Liver (tissue), 3 donors: ENCODE results near the gene AAK1.

Experiments
- NR2F2 ChIP-seq: IDR thresholded peaks from 2 replicates; pipeline ENCODE4 v1.6.1; 2016; ENCODE audit warnings: antibody characterized with exemption
- RAD21 ChIP-seq, 2 donors: IDR thresholded peaks; 2 replicates each; pipeline ENCODE4 v1.6.1; 2016; ENCODE audit warnings: antibody characterized with exemption in 2 of 2, mild to moderate bottlenecking in 2 of 2
- RXRA ChIP-seq, 2 donors: IDR thresholded peaks; 2 replicates each; pipeline ENCODE4 v1.6.1; 2017 to 2018; ENCODE audit warnings: antibody characterized with exemption in 2 of 2, mild to moderate bottlenecking in 1 of 2
- TAF1 ChIP-seq: conservative IDR thresholded peaks from 2 replicates; pipeline ENCODE4 v1.6.1; 2016; ENCODE audit warnings: antibody characterized with exemption, mild to moderate bottlenecking
- TF ChIP-seq, protein P1 (sequence below): fragments of 150-350 bp; IDR thresholded peaks from 2 replicates; pipeline ENCODE4 v1.5.1; 2017; ENCODE audit warnings: improper control_type of control experiment, low read depth, low read length; ENCODE audit not compliant: missing input control
- TF ChIP-seq, protein P2 (sequence below): IDR thresholded peaks from 2 replicates; pipeline ENCODE4 v1.6.1; 2016; ENCODE audit warnings: antibody characterized with exemption
- TF ChIP-seq, protein P3 (sequence below): IDR thresholded peaks from 2 replicates; pipeline ENCODE4 v1.6.1; 2016; ENCODE audit warnings: antibody characterized with exemption
- donor health status: healthy.
- donor health status: healthy.

DNA sequence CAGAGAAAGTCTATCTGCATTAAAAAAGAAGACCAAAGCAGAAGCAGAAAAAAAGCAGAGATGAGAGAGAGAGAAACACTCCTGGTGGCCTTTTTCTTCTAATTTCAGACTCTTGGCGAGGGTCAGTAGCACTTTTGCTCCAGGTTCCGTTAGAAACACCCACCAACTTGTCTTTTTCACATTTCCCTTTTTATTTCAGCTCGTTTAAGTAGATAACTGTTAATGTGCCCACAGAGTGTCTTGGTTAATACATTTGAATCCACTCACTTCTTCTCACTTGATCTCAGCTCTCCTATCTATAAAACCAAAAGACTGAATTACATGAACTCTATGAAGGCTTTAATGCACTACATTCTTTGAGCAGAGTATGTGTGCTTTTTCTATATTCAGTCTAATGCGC lies 63.1 kb downstream of the AAK1 start:
- TF ChIP-seq, protein P1, sequence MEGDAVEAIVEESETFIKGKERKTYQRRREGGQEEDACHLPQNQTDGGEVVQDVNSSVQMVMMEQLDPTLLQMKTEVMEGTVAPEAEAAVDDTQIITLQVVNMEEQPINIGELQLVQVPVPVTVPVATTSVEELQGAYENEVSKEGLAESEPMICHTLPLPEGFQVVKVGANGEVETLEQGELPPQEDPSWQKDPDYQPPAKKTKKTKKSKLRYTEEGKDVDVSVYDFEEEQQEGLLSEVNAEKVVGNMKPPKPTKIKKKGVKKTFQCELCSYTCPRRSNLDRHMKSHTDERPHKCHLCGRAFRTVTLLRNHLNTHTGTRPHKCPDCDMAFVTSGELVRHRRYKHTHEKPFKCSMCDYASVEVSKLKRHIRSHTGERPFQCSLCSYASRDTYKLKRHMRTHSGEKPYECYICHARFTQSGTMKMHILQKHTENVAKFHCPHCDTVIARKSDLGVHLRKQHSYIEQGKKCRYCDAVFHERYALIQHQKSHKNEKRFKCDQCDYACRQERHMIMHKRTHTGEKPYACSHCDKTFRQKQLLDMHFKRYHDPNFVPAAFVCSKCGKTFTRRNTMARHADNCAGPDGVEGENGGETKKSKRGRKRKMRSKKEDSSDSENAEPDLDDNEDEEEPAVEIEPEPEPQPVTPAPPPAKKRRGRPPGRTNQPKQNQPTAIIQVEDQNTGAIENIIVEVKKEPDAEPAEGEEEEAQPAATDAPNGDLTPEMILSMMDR, result no peak
- TF ChIP-seq TAF1, result no peak
- TF ChIP-seq, protein P2, sequence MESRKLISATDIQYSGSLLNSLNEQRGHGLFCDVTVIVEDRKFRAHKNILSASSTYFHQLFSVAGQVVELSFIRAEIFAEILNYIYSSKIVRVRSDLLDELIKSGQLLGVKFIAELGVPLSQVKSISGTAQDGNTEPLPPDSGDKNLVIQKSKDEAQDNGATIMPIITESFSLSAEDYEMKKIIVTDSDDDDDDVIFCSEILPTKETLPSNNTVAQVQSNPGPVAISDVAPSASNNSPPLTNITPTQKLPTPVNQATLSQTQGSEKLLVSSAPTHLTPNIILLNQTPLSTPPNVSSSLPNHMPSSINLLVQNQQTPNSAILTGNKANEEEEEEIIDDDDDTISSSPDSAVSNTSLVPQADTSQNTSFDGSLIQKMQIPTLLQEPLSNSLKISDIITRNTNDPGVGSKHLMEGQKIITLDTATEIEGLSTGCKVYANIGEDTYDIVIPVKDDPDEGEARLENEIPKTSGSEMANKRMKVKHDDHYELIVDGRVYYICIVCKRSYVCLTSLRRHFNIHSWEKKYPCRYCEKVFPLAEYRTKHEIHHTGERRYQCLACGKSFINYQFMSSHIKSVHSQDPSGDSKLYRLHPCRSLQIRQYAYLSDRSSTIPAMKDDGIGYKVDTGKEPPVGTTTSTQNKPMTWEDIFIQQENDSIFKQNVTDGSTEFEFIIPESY, result no peak
- TF ChIP-seq, protein P3, sequence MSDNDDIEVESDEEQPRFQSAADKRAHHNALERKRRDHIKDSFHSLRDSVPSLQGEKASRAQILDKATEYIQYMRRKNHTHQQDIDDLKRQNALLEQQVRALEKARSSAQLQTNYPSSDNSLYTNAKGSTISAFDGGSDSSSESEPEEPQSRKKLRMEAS, result no peak
- no peak for TF ChIP-seq RAD21 (IDR thresholded peaks at IDR 0.05)
- TF ChIP-seq RXRA (IDR thresholded peaks at IDR 0.05), result no peak
- no peak for TF ChIP-seq NR2F2
